HG02973 (cell line): ENCODE measurements around the gene KIF5A.
"Not testable (repeated sequence)": the region's sequence is repeated elsewhere in the genome, so short reads cannot be mapped to it uniquely, and the experiment has no call there.

Experiments
- ATAC-seq: cut with Tn5 transposase; IDR thresholded peaks from one replicate; pipeline ENCODE4 v1.9.1; 2021; ENCODE audit warnings: moderate library complexity; ENCODE audit not compliant: unreplicated experiment

The KIF5A gene

DNA sequence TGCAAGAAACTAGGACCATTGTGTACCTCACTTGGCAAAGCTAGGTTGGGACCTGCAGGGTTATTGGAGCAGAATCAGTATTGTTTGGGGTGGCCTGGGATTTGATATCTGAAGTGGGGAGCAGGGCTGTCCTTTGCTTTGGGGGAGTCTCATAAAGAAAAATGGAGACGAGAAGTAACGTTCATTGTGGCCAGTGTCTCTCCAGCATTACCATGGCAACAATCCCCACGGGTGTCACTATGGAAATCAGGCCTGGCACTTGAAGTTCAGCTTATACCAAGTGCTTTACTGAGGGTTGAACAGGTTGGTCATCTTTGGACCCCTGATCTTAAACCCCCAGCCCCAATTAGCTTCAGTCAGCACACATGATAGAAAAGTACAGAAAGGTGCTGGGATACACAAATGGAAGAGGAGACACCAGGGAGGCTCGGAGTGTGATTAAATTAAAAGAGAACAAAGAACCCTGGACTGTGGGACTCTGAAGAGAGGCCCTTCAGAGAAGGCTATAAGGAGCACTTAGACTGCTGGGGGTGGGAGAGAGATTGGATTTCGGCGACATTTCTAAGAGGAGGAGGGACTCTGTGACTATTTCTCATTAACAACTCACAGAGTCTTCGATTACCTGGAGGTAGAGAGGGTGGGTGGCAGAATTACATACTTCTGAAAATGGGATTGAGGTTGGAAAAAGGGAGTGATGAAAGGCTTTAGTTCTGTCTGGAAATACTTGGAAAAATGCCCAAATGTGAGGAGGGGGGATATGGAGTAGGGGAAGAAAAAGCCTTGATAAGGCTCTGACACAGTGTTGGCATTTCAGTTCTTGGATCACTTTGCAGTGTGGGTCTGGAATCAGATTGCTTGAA lies 3.7 kb downstream of the KIF5A start:
- ATAC-seq: no peak

DNA sequence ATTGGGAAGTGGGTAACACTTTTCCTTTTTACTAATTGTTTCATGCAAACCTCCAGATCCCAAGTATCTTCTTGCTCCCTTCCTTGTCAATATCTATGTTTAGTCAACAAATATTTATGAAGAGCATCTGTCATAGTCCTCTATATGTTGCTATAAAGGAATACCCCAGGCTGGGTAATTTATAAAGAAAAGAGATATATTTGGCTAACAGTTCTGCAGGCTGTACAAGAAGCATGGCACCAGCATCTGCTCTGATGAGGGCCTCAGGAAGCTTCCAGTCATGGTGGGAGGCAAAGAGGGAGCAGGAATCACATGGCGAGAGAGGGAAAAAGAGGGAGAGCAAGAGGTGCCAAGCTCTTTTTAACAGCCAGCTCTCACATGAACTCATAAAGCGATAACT lies 4.6 kb downstream of the KIF5A start:
- no peak for ATAC-seq

DNA sequence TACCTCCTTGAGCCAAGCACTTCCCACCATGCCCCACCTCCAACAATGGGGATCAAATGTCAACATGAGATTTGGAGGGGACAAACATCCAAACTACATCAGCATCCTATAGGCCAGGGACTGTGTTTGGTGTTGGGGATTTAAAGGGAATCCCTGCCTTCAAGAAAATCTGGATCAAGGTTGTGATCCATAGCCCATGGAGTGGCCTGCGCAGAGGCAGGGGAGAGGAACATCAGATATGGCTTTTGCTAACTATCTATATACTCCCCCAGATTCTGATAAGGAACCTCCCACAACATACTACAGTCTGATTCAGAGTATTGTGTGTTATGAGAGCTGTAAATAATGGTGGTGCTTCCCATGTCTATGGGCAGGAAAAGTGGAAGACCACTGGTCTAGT lies 5.1 kb downstream of the KIF5A start:
- no peak for ATAC-seq

DNA sequence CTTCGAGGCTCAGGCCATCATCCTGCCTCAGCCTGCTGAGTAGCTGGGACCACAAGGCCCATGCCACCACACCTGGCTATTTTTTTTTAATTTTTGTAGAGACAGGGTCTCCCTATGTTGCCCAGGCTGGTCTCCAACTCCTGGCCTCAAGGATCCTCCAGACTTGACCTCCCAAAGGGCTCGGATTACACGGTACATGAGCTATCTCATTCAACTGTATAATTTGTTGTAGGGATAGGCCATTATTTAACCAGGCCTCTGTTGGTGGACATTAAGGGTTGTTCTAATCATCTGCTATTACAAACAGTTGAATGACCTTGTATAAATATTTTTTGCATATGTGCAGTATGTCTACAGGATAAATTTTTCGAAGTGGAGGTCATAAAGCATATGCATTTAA lies 9.0 kb downstream of the KIF5A start:
- ATAC-seq: no peak

DNA sequence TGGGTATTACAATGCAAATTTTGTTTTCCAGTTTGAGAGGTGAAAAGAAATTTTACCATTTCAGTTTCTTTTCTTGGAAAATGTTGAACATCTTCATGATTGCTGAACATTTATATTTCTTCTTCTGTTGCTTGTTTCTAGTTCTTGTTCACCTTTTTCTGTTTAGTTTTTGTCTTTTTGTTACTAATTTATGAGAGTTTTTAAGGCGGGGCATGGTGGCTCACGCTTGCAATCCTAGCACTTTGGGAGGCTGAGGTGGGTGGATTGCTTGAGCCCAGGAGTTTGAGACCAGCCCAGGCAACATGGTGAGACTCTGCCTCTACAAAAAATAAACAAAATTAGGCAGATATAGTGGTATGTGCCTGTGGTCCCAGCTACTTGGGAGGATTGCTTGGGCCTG lies 10.7 kb downstream of the KIF5A start:
- ATAC-seq: no peak

DNA sequence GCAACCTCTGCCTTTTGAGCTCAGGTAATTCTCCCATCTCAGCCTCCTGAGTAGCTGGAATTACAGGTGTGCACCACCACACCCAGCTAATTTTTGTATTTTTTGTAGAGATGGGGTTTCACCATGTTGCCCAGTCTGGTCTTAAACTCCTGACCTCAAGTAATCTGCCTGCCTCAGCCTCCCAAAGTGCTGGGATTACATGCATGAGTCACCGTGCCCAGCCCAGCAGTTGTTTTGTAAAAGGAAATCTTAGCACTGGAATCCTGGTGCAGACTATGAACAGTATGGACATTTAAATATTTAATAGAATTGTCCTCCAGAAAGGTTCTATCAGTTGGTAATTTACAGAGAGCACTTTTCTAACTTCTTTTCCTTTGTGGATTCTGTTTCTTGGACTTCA lies 11.3 kb downstream of the KIF5A start:
- not testable (repeated sequence) for ATAC-seq

DNA sequence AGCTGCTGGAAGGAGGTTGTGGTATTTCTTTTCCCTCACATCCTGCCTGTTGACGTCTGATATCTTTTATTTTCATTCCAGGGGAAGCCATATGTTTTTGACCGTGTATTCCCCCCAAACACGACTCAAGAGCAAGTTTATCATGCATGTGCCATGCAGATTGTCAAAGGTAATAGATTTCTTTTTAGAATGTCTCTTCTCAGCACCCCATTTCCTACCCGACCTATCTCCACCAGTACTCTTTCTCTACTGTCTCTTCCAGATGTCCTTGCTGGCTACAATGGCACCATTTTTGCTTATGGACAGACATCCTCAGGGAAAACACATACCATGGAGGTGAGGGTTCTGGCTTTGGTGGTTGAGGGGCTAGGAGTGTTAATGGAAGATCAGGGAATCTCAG lies 13.5 kb downstream of the KIF5A start:
- ATAC-seq: no peak

DNA sequence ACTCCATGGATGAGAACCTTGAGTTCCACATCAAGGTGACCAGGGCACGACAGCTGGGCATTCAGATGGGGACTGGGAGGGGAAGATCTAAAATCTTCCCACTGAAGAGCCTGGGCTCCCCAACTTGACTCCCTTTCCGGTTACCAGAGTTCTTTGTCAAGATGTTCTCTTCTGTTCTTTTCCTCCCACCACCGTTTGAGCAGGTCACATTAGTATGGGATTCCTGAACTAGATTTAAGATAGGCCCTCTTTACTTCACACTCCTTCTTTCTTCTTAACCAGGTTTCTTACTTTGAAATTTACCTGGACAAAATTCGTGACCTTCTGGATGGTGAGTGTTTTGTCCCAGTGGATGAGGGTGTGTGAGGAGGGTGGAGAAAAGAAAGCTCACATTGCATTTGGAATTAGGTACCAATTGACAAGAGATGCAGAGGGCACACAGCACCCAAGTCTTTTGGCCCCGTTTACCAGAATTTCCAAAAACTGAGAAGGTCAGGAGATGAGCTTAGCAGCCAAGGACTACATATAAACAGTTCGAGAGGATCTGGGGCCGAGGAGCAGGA lies 14.4 kb downstream of the KIF5A start:
- ATAC-seq: no peak

DNA sequence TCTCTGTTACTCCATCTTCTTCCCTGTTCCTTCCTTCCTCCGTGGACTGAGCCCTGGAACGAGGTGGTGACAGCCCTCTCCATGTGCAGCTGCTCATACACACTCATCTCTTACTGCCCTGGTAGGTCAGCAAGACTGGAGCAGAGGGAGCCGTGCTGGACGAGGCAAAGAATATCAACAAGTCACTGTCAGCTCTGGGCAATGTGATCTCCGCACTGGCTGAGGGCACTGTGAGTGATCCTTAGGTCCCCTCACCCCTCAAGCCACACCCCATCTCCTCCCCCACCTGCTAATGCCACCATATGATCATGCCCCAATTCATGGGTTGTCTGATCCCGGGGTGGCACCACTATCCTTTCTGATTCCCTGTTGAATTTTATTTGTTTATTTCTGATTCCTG lies 19.0 kb downstream of the KIF5A start:
- no peak for ATAC-seq

DNA sequence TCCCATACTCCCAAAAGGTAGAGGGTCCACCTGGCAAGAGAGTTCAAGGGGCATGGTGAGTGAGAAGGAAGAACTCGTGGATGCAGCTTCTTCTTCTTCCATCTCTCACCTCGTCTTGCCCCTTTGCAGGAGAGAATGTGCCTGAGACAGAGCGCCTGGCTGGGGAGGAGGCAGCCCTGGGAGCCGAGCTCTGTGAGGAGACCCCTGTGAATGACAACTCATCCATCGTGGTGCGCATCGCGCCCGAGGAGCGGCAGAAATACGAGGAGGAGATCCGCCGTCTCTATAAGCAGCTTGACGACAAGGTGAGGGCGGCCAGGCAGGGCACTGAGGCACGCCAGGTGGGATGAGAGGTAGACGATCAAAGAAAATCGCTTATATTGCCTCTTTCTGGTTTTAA lies 20.0 kb downstream of the KIF5A start:
- no peak for ATAC-seq

DNA sequence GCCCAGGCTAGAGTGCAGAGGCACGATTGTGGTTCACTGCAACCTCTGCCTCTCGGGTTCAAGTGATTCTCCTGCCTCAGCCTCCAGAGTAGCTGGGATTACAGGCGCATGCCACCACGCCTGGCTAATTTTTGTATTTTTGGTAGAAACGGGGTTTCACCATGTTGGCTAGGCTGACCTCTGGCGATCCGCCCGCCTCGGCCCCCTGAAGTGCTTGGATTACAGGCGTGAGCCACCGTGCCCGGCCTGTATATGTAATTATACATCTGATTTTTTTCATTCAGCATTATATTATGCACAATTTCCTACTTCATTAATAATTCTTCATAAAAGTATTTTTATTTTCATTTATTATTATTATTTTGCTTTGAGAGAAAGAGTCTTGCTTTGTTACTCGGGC lies 20.6 kb downstream of the KIF5A start:
- not testable (repeated sequence) for ATAC-seq

DNA sequence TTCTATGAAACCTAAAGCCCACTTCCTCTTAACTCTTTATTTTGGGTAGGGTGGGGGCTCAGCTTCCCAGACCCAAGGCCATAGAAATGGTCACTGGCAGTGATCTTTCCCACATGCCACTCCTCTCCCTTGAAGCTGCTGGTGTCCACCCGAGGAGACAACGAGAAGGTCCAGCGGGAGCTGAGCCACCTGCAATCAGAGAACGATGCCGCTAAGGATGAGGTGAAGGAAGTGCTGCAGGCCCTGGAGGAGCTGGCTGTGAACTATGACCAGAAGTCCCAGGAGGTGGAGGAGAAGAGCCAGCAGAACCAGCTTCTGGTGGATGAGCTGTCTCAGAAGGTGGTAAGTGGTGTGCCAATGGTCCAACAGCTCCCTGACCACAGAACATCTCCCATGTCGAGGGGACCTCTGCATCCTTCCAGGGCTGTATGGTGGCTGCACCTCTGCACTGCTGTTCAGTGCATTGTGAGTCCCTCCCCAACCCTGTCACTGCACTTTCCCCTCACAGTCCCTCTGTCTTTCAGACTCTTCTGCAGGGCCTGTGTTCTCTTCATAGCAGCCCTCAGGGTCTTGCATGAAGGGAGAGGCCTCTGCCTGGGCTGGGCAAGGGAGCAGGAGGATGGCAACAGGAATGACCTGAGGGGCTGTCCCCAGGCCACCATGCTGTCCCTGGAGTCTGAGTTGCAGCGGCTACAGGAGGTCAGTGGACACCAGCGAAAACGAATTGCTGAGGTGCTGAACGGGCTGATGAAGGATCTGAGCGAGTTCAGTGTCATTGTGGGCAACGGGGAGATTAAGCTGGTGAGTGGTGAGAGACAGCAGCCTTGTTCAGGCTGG lies 22.3 kb downstream of the KIF5A start:
- no peak for ATAC-seq

DNA sequence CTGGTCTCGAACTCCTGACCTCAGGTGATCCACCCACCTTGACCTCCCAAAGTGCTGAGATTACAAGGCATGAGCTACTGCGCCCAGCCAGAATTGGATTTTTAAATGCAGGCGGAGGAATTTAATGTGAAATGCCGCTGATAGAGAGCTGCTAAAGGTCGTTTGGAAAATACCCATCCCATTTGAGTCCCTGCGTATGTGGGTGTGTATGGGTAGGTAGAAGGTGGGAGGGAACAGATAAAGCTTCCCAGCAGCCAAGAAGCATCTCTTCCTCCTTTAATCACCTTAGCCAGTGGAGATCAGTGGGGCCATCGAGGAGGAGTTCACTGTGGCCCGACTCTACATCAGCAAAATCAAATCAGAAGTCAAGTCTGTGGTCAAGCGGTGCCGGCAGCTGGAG lies 25.0 kb downstream of the KIF5A start:
- no peak for ATAC-seq

DNA sequence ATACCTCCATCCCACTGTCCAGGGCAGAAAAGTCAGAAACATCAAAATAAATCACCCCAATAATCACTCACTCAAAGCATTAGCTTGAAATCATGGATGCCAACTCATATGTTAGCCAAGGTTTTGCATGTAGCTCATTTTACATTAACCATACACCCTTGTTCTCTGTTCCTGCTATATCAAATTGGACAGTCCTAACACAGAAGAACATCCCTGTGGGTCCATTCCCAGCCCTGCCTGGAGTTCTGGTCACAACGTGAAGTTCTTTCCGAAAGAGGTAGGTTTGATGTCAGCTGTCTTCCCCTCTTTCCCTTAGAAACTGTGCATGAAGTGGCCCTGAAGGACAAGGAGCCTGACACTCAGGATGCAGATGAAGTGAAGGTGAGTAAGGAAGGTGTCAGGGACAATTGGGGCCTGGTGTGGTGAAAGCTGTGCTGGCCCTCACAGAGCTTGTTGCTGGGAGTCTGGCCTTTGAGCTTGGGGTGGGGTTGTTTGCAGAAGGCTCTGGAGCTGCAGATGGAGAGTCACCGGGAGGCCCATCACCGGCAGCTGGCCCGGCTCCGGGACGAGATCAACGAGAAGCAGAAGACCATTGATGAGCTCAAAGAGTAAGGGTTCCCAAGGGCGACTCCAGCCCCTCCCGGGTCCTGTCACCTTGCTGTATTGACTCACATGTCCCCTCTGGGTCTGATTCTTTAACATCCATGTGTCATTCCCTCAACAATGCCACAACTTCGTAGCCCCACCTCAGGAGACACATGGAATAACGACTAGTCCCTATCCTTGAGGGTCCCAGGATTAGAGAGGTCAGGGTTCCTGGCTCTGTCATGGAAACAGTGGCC lies 26.1 kb downstream of the KIF5A start:
- ATAC-seq: no peak

DNA sequence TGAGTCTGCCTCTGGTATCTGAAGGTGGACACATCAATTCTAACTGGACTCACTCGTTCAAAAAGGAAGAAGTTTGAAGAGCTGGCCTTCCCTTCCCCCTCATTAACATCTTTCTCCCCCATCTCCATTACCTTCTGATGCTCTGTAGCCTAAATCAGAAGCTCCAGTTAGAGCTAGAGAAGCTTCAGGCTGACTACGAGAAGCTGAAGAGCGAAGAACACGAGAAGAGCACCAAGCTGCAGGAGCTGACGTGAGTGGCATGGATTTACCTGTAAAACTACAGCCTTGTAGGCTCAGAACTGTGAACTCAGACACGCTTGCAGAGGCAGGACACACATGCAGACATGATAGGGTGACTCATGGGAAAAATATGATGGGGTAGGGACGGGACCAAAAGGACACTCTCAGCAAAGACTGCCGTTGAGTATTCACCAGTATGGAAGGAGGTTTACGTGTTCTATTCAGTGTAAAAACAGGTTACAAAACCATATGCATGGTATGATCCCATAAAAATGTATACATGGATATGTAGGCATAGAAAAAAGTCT lies 26.8 kb downstream of the KIF5A start:
- no peak for ATAC-seq

DNA sequence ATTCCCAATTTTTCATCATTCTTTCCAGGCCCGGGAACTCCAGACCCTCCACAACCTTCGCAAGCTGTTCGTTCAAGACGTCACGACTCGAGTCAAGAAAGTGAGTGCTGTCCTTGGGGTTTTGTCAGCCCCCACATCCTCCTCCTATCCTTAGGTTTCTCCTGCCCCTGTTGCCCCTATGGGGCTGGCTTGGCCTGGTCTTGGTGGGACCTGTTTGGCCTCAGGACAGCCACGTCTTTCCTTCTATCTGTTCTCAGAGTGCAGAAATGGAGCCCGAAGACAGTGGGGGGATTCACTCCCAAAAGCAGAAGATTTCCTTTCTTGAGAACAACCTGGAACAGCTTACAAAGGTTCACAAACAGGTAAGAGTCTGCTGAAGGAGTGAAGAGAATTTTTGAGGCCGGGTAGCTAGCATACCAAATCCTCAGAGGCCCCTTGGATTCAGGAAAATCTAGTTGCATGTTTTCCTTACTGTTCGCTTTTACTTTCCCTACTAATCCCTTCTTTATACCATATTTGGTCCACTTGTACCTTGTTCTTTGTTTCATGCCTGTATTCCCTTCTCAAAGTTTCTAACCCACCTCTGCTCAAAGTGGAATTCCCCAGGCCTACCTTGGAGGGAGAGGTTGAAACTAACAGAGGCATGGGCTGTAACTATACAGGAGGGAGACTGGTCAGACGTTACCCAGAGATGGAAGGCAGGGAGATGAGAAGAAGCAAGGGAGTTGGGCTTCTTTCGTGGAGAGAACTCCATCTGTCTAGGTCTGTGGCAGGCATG lies 28.3 kb downstream of the KIF5A start:
- ATAC-seq: no peak

DNA sequence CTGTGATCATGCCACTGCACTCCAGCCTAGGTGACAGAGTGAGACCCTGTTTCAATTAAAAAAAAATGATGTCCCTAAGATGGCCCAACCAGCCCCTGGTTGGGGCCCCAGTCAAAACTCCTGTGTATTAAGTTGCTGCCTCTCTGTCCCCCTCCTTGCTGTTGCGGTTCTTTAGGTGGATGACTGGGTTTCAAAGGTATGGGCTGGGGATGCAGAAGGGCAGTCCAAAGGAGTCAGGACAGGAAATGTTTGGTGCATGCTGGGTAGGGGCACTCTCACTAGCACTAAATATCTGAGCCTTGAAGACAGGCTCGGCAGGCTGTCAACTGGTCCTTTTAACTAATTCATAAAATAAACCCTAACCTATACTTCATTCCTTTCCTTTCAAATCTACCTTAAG lies 29.2 kb downstream of the KIF5A start:
- ATAC-seq: no peak

DNA sequence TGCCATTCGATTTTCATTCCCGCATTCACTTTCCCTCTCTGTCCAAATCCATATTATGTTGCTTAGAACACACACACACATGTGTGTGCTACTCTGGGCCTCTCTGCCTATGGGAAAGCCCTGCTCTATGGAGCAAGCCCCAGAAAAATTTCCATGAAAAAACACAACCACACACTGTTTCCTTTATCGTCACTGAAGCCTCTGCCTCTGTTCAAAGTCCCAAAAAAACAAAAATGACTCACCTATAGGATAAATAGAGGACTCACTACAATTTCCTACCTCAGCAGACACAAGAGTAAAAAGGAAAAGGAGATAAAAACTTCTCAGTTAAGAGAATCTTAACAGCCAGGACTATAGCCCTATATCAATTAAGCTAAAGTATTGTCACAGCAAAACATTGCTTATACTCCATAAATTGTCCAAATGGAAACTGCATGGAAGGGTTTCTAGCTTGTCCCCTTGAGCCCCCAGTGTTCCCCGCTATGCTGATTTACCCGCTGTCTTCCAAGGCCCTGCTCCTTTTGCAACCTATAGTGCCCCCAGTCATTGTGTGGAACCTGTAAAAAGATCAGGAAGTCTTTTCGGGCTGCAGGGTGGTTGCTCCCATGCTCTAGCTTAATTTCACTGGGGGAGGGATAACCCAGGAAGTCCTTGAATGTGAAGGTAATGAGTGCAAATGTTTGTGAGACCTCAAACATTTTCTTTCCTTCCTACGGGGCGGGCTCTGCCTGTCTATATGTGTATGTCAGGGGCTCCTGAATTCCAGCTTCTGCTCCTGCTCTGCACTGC lies 30.0 kb downstream of the KIF5A start:
- ATAC-seq: no peak

DNA sequence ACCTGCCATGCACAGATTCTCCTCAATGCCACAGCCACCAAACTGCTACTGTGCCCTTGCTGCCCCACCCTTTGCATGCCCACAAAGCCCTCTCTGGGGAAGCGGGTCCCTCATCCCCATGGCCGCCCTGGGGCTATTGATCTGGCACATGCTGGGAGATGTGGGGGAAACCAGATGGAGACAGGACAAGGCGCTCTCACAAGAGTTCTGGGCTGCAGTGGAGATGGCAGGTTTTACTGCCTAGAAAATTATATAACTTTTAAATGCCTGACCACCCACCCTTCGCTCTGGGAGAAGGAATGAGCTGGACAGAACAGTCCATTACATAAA lies 30.6 kb downstream of the KIF5A start:
- no peak for ATAC-seq
